Spleen (tissue), 7 donors: ENCODE data around the gene DRAXIN.

ENCODE experiments used
- POLR2A ChIP-seq, 3 donors: fragments of 450-650 bp; IDR thresholded peaks; one replicate each; pipeline ENCODE4 v1.5.1; 2017; ENCODE audit warnings: antibody characterized with exemption in 3 of 3, mild to moderate bottlenecking in 1 of 3
- TF ChIP-seq, protein P1 (sequence below), 11 experiments: fragments of 200-600 bp in 7 of 11; fragments of 450-650 bp in 4 of 11; sonication (generic) in 4 of 11; IDR thresholded peaks in 8 of 11; conservative IDR thresholded peaks in 3 of 11; 1 replicate in 7 of 11; 2 replicates in 4 of 11; pipeline versions ENCODE4 v1.4.0 to v1.8.0; 2016 to 2021; ENCODE audit warnings: antibody characterized with exemption in 11 of 11, inconsistent platforms in 4 of 11, mild to moderate bottlenecking in 1 of 11
- donor health status: DM: no; HTN: no; CAD: no; lungs with moderate emphysema.
- donor health status: DM: no; HTN: no; CAD: no.
- donor health status: DM: no; HTN: no; CAD: no.

DNA sequence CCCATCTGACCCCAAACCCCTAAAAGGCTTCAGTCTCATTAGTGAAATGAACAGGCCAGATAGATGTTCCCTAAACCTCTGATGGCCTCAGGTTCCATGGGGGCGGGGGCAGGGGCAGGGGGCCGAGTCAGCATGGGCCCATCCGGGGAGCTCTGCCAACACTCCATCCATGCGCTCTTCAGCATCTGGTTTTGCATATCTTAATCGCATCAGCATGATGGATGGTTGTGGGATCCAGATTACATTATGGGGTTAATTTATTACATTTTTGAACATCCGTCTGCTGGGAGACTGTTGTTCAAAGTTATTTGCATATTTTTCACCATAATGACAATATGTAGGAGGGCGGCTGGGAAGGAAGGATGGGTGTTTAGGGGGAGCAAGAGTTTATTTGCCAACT lies 7.4 kb upstream of the DRAXIN start:
- TF ChIP-seq POLR2A (IDR thresholded peaks at IDR 0.05): no peak
- TF ChIP-seq, protein P1, sequence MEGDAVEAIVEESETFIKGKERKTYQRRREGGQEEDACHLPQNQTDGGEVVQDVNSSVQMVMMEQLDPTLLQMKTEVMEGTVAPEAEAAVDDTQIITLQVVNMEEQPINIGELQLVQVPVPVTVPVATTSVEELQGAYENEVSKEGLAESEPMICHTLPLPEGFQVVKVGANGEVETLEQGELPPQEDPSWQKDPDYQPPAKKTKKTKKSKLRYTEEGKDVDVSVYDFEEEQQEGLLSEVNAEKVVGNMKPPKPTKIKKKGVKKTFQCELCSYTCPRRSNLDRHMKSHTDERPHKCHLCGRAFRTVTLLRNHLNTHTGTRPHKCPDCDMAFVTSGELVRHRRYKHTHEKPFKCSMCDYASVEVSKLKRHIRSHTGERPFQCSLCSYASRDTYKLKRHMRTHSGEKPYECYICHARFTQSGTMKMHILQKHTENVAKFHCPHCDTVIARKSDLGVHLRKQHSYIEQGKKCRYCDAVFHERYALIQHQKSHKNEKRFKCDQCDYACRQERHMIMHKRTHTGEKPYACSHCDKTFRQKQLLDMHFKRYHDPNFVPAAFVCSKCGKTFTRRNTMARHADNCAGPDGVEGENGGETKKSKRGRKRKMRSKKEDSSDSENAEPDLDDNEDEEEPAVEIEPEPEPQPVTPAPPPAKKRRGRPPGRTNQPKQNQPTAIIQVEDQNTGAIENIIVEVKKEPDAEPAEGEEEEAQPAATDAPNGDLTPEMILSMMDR (IDR thresholded peaks at IDR 0.05 in 8 of 11, conservative IDR thresholded peaks at IDR 0.05 in 3 of 11): no peak
